NB4 (cell line): ENCODE measurements around the gene FAM222A.

ENCODE experiments used
- MYC ChIP-seq: IDR thresholded peaks from 2 replicates; pipeline ENCODE4 v1.6.1; 2011; ENCODE audit warnings: low read depth, low read length
- POLR2A ChIP-seq: IDR thresholded peaks from 2 replicates; pipeline ENCODE4 v1.6.1; 2011; ENCODE audit warnings: mild to moderate bottlenecking; ENCODE audit not compliant: insufficient read length; ENCODE audit errors: extremely low read depth
- TF ChIP-seq, protein P1 (sequence below): IDR thresholded peaks from one replicate; pipeline ENCODE4 v1.5.1; 2012; ENCODE audit warnings: low read depth, low read length

DNA sequence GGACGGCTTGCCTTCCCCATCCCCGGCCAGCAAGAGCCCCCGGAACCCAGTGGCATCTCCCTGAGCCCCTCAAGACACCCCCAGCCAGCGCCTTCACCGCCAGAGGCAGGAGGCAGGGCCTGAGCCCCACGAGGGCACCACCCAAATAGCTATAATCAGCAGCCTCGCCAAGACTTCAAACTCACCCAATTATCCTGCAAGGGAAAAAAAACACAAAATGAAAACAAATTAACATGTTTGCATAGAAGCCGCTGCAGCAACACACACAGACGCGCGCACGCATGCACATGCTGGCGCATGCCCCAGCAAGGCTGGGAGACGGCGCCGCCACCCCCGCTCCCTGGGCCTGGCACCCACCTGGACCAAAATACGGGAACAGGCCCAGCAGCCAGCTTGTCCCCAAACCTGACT, 15.8 kb downstream of the FAM222A start:
- TF ChIP-seq, protein P1, sequence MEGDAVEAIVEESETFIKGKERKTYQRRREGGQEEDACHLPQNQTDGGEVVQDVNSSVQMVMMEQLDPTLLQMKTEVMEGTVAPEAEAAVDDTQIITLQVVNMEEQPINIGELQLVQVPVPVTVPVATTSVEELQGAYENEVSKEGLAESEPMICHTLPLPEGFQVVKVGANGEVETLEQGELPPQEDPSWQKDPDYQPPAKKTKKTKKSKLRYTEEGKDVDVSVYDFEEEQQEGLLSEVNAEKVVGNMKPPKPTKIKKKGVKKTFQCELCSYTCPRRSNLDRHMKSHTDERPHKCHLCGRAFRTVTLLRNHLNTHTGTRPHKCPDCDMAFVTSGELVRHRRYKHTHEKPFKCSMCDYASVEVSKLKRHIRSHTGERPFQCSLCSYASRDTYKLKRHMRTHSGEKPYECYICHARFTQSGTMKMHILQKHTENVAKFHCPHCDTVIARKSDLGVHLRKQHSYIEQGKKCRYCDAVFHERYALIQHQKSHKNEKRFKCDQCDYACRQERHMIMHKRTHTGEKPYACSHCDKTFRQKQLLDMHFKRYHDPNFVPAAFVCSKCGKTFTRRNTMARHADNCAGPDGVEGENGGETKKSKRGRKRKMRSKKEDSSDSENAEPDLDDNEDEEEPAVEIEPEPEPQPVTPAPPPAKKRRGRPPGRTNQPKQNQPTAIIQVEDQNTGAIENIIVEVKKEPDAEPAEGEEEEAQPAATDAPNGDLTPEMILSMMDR: no peak
- TF ChIP-seq POLR2A: no peak
- TF ChIP-seq MYC: no peak
